K562 (cell line): ENCODE measurements around the gene NFIB. TPM values are rescaled to one million over a fixed set of nuclear protein-coding genes. Genes with fewer than 3 reads are reported as not detected.

Experiments used
- ATF6 ChIP-seq: sonication (generic); formaldehyde crosslinking; IDR thresholded peaks from 2 replicates; pipeline ENCODE4 v1.4.0; 2020; ENCODE audit warnings: mild to moderate bottlenecking, missing genetic modification reagents
- CXXC5 ChIP-seq: fragments of 250-450 bp; sonication (Bioruptor Pico); IDR thresholded peaks from 2 replicates; pipeline ENCODE4 v1.8.0; 2022; ENCODE audit warnings: inconsistent platforms, mild to moderate bottlenecking, moderate library complexity
- DNMT1 ChIP-seq: fragments of 450-650 bp; IDR thresholded peaks from 2 replicates; pipeline ENCODE4 v1.6.1; 2016; ENCODE audit warnings: antibody characterized with exemption, mild to moderate bottlenecking
- MED1 ChIP-seq: sonication (generic); formaldehyde crosslinking; IDR thresholded peaks from 2 replicates; pipeline ENCODE4 v1.8.1; 2023; ENCODE audit warnings: missing genetic modification reagents, borderline replicate concordance
- MIER1 ChIP-seq: fragments of 450-650 bp; IDR thresholded peaks from 2 replicates; pipeline ENCODE4 v1.6.1; 2016; ENCODE audit warnings: antibody characterized with exemption, mild to moderate bottlenecking, low read depth
- POLR3A ChIP-seq: IDR thresholded peaks from 2 replicates; pipeline ENCODE4 v1.6.1; 2011; ENCODE audit warnings: borderline replicate concordance, mild to moderate bottlenecking, moderate library complexity; ENCODE audit not compliant: insufficient read length, insufficient read depth; ENCODE audit errors: extremely low read depth
- RBFOX2 ChIP-seq: fragments of 200-400 bp; formaldehyde crosslinking; IDR thresholded peaks from 2 replicates; pipeline ENCODE4 v1.6.1; 2017; ENCODE audit warnings: low read depth, mild to moderate bottlenecking, low read length, moderate library complexity
- RNF219 ChIP-seq: fragments of 250-450 bp; sonication (Bioruptor Pico); IDR thresholded peaks from 2 replicates; pipeline ENCODE4 v1.5.0; 2022; ENCODE audit warnings: mild to moderate bottlenecking
- TGIF2 ChIP-seq: sonication (generic); formaldehyde crosslinking; IDR thresholded peaks from 2 replicates; pipeline ENCODE4 v1.8.1; 2022; ENCODE audit warnings: mild to moderate bottlenecking, missing genetic modification reagents, moderate library complexity
- ZNF398 ChIP-seq: fragments of 250-450 bp; sonication (Bioruptor Pico); IDR thresholded peaks from 2 replicates; pipeline ENCODE4 v1.8.0; 2021; ENCODE audit warnings: moderate library complexity, mild to moderate bottlenecking, inconsistent platforms
- ZNF407 ChIP-seq: fragments of 450-650 bp; IDR thresholded peaks from 2 replicates; pipeline ENCODE4 v1.6.1; 2016; ENCODE audit warnings: low read depth
- ZNF75A ChIP-seq: fragments of 450-650 bp; formaldehyde crosslinking; IDR thresholded peaks from 2 replicates; pipeline ENCODE4 v1.4.0; 2020; ENCODE audit warnings: mild to moderate bottlenecking
- polyA plus RNA-seq, 8 experiments: library from polyadenylated mRNA; depleted of rRNA in 4 of 8; stranded (reverse) in 5 of 8; unstranded in 3 of 8; fragments of >200 nt; fragmentation: Nextera tagmentation in 2 of 8; fragmentation: Illumina TruSeq in 1 of 8; extraction: Ambion mirVana in 2 of 8; extraction: Trizol in 1 of 8; gene quantifications; 2 replicates each; pipeline versions ENCODE4 v1.2.1 to v1.2.3, GENCODE V29; 2011 to 2014; ENCODE audit warnings: inconsistent platforms in 1 of 8, missing spikeins in 1 of 8
- total RNA-seq, 7 experiments: library from RNA; depleted of rRNA in 6 of 7; stranded (reverse); fragments of >200 nt in 6 of 7; fragmentation: Illumina TruSeq in 2 of 7; extraction: Trizol in 2 of 7; gene quantifications; 2 replicates each; pipeline versions ENCODE4 v1.2.1 to v1.2.3, GENCODE V29; 2011 to 2021; ENCODE audit warnings: low replicate concordance in 1 of 7

NFIB gene
- total and polyA plus RNA-seq, 9 of the 15 experiments (the other 6 are each of a cell fraction or from before 2014, with no cell fraction given): 1.2 to 3.3 (median 1.9) TPM

- TF ChIP-seq RNF219 (CRISPR knock-in tag) (no peak), MIER1 (no peak), ZNF75A (CRISPR knock-in tag) (no peak), CXXC5 (CRISPR knock-in tag) (peak; percentile 86), POLR3A (no peak), MED1 (no peak), TGIF2 (CRISPR knock-in tag) (no peak), ZNF398 (no peak), ATF6 (CRISPR knock-in tag) (no peak), DNMT1 (no peak), ZNF407 (no peak), RBFOX2 (peak; percentile 91)
Observed at GRCh38 chr9:14322211-14323082, 8.5 kb upstream of the NFIB start (continued).
